ENCODE measurements around the gene RPL28. TPM values are rescaled to one million over a fixed set of nuclear protein-coding genes. Genes with fewer than 3 reads are reported as not detected.
A peak's percentile ranks its signal among the peaks of the same experiment; 100 is the strongest.

RPL28 gene
- total and polyA plus RNA-seq, 2 of the 13 experiments (the other 11 are each of a cell fraction or from before 2014, with no cell fraction given) = 105 to 420 TPM

DNA sequence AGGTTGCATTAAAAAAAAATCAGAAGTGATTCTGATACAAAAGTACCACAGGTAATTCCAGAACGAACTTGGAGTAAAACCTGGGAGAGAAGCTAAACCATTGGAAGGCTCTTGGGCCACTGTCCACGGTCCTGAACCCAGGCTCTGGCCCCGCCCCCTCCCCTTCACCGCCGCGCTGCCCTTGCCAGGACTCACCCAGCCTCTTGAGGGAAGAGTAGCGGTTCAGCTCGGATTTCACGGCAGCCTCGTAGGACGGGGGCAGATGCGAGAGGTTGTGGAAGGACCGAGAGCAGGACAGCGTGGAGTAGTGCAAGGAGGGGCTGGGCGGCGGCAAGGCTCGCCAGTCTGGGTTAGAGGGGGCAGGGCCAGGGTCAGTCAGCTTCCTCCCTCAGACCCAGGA lies 51.7 kb downstream of the RPL28 start (continued):
- TF ChIP-seq YEATS2 (CRISPR knock-in tag; IDR thresholded peaks at IDR 0.05; ENCODE audit: borderline replicate concordance) (peak; percentile 71; the same call in 1 of the 2 replicates), SRY (CRISPR knock-in tag; IDR thresholded peaks at IDR 0.05) (peak; percentile 88; the same call in 1 of the 2 replicates), FOXJ3 (CRISPR knock-in tag; IDR thresholded peaks at IDR 0.05; ENCODE audit: borderline replicate concordance) (no peak), NFKBIZ (CRISPR knock-in tag; IDR thresholded peaks at IDR 0.05) (peak; percentile 77; the same call in 1 of the 2 replicates), SP4 (CRISPR knock-in tag; IDR thresholded peaks at IDR 0.05) (peak; percentile 37; the same call in 1 of the 2 replicates), ZNF615 (CRISPR knock-in tag; IDR thresholded peaks at IDR 0.05; ENCODE audit: borderline replicate concordance) (no peak), TBX2 (CRISPR knock-in tag; IDR thresholded peaks at IDR 0.05; ENCODE audit: borderline replicate concordance) (peak; percentile 43; the same call in 1 of the 2 replicates), ZNF430 (CRISPR knock-in tag; IDR thresholded peaks at IDR 0.05) (peak; percentile 73; the same call in 1 of the 2 replicates), SCMH1 (CRISPR knock-in tag; IDR thresholded peaks at IDR 0.05; ENCODE audit: borderline replicate concordance) (no peak), ZNF75D (CRISPR knock-in tag; IDR thresholded peaks at IDR 0.05; ENCODE audit: borderline replicate concordance) (peak; percentile 79; the same call in 1 of the 2 replicates), ZNF839 (CRISPR knock-in tag; IDR thresholded peaks at IDR 0.05; ENCODE audit: borderline replicate concordance) (no peak), ZNF451 (CRISPR knock-in tag; IDR thresholded peaks at IDR 0.05) (no peak), WIZ (CRISPR knock-in tag; IDR thresholded peaks at IDR 0.05) (peak; percentile 96; the same call in 1 of the 2 replicates), MAFF (IDR thresholded peaks at IDR 0.05; ENCODE audit: low read depth, low read length) (no peak), RXRB (CRISPR knock-in tag; IDR thresholded peaks at IDR 0.05; ENCODE audit: borderline replicate concordance) (peak; percentile 66), SAP130 (CRISPR knock-in tag; IDR thresholded peaks at IDR 0.05; ENCODE audit: low read depth) (peak; percentile 70), ZNF703 (CRISPR knock-in tag; IDR thresholded peaks at IDR 0.05; ENCODE audit: borderline replicate concordance) (no peak), NFRKB (IDR thresholded peaks at IDR 0.05) (no peak), GATAD2A (CRISPR knock-in tag; IDR thresholded peaks at IDR 0.05) (0 out of 2 replicates have a peak, but pooled peaks have one; percentile 15)
- TF ChIP-seq, protein P1, sequence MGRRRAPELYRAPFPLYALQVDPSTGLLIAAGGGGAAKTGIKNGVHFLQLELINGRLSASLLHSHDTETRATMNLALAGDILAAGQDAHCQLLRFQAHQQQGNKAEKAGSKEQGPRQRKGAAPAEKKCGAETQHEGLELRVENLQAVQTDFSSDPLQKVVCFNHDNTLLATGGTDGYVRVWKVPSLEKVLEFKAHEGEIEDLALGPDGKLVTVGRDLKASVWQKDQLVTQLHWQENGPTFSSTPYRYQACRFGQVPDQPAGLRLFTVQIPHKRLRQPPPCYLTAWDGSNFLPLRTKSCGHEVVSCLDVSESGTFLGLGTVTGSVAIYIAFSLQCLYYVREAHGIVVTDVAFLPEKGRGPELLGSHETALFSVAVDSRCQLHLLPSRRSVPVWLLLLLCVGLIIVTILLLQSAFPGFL (CRISPR knock-in tag; IDR thresholded peaks at IDR 0.05) = no peak
- TF ChIP-seq, protein P2, sequence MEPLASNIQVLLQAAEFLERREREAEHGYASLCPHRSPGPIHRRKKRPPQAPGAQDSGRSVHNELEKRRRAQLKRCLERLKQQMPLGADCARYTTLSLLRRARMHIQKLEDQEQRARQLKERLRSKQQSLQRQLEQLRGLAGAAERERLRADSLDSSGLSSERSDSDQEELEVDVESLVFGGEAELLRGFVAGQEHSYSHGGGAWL (CRISPR knock-in tag; IDR thresholded peaks at IDR 0.05) = peak; percentile 88; the same call in 1 of the 2 replicates
- TF ChIP-seq, protein P3, sequence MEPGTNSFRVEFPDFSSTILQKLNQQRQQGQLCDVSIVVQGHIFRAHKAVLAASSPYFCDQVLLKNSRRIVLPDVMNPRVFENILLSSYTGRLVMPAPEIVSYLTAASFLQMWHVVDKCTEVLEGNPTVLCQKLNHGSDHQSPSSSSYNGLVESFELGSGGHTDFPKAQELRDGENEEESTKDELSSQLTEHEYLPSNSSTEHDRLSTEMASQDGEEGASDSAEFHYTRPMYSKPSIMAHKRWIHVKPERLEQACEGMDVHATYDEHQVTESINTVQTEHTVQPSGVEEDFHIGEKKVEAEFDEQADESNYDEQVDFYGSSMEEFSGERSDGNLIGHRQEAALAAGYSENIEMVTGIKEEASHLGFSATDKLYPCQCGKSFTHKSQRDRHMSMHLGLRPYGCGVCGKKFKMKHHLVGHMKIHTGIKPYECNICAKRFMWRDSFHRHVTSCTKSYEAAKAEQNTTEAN (CRISPR knock-in tag; conservative IDR thresholded peaks at IDR 0.05) = 0 out of 2 replicates have a peak, but pooled peaks have one; percentile 59
- TF ChIP-seq, protein P4, sequence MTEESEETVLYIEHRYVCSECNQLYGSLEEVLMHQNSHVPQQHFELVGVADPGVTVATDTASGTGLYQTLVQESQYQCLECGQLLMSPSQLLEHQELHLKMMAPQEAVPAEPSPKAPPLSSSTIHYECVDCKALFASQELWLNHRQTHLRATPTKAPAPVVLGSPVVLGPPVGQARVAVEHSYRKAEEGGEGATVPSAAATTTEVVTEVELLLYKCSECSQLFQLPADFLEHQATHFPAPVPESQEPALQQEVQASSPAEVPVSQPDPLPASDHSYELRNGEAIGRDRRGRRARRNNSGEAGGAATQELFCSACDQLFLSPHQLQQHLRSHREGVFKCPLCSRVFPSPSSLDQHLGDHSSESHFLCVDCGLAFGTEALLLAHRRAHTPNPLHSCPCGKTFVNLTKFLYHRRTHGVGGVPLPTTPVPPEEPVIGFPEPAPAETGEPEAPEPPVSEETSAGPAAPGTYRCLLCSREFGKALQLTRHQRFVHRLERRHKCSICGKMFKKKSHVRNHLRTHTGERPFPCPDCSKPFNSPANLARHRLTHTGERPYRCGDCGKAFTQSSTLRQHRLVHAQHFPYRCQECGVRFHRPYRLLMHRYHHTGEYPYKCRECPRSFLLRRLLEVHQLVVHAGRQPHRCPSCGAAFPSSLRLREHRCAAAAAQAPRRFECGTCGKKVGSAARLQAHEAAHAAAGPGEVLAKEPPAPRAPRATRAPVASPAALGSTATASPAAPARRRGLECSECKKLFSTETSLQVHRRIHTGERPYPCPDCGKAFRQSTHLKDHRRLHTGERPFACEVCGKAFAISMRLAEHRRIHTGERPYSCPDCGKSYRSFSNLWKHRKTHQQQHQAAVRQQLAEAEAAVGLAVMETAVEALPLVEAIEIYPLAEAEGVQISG (CRISPR knock-in tag; IDR thresholded peaks at IDR 0.05) = peak; percentile 55

Measured in HepG2 (cell line).